ENCODE measurements around the gene HEY2. TPM values are rescaled to one million over a fixed set of nuclear protein-coding genes. Genes with fewer than 3 reads are reported as not detected.
A peak's percentile ranks its signal among the peaks of the same experiment; 100 is the strongest.

Gene HEY2
- total and polyA plus RNA-seq, 10 of the 15 experiments (the other 5 are each of a cell fraction or from before 2014, with no cell fraction given): 0.01 to 0.32 (median 0.08) TPM; not detected in 4

GRCh38 chr6:125780540-125781313 is 31.3 kb downstream of the HEY2 start (continued):
- TF ChIP-seq YBX1 (IDR thresholded peaks at IDR 0.05) (no peak), RAD21 (IDR thresholded peaks at IDR 0.05; ENCODE audit: insufficient read depth, low read depth, low read length) (no peak), JUNB (IDR thresholded peaks at IDR 0.05) (no peak; the same call in 1 of the 2 replicates)

- ATAC-seq: peak; percentile 63
- Histone ChIP-seq H2AFZ (ENCODE audit: control insufficient read depth, low read depth, low read length) (peak overlapping the region; percentile 95), H3K4me2 (ENCODE audit: control insufficient read depth, insufficient read depth) (peak overlapping the region; percentile 93), H3K9ac (ENCODE audit: control insufficient read depth, insufficient read depth, low read length) (peak overlapping the region; percentile 78), H3K36me3 (ENCODE audit: control insufficient read depth in 2 of 2, insufficient read depth in 2 of 2, low read length in 1 of 2) (no peaks in the 10 kb centered on the region), H3K27me3 (replicated peaks in 1 of 2; ENCODE audit: control insufficient read depth in 2 of 2, insufficient read depth in 2 of 2, low read length in 1 of 2) (no peaks in the 10 kb centered on the region), H3K79me2 (ENCODE audit: control insufficient read depth, insufficient read depth, low read length) (peaks cover 1% of the 10 kb centered on the region; the same call in 1 of the 2 replicates), H3K4me1 (ENCODE audit: control insufficient read depth, insufficient read depth, low read length) (peaks cover 4% of the 10 kb centered on the region; the same call in 1 of the 2 replicates), H4K20me1 (ENCODE audit: control insufficient read depth, insufficient read depth) (no peaks in the 10 kb centered on the region), H3K9me3 (replicated peaks; ENCODE audit: control insufficient read depth, insufficient read depth, low read length) (no peaks in the 10 kb centered on the region), H3K4me3 (peak overlapping the region; percentile 73), H3K27ac (ENCODE audit: control insufficient read depth, insufficient read depth) (peak overlapping the region; percentile 91)
- ChIA-PET RAD21 (ENCODE audit: unreplicated experiment) (interaction anchor here (0.6 to 5.0 kb wide), 50 partner anchors 9 to 480 kb away, joined by 3 to 101 read pairs (median 5); partner anchors contain the start of genes HDDC2, HINT3, NCOA7 and TRMT11), SMC1A (ENCODE audit: uncharacterized antibody, unreplicated experiment) (interaction anchor here (0.7 to 9.6 kb wide), 49 partner anchors 11 to 477 kb away, joined by 3 to 179 read pairs (median 6); partner anchors contain the start of genes HINT3, NCOA7 and TRMT11), POLR2A (interaction anchor here (0.6 to 2.4 kb wide), 15 partner anchors 10 to 205 kb away, joined by 3 to 55 read pairs (median 6); partner anchors contain the start of genes HINT3, NCOA7 and TRMT11), CTCF (interaction anchor here (0.7 to 23.8 kb wide), 51 partner anchors 11 to 472 kb away, joined by 3 to 505 read pairs (median 5); partner anchors contain the start of genes HINT3, NCOA7 and TRMT11)
- no peak for DNase-seq (ENCODE audit: low read depth, low spot score)
- intact Hi-C loops (cut with micrococcal nuclease; ENCODE audit: unreplicated experiment): loop anchor here (1.0 to 5.0 kb wide), 2 partner anchors 193 to 206 kb away; partner anchors contain the start of gene TRMT11
- in situ Hi-C loops (cut with MboI): loop anchor here (25.0 kb wide), 1 partner anchor 1506 kb away; no protein-coding TSS in a partner anchor
- TSS peak; percentile 78 for BruUV-seq (replicated peaks)
- WGBS (ENCODE audit: insufficient coverage, insufficient replicate concordance, low lambda C conversion rate, missing lambda C conversion rate): 0% methylated on average over 3 of the region's 3 CpGs
- peak; percentile 61 for FAIRE-seq
- TF ChIP-seq, protein P1, sequence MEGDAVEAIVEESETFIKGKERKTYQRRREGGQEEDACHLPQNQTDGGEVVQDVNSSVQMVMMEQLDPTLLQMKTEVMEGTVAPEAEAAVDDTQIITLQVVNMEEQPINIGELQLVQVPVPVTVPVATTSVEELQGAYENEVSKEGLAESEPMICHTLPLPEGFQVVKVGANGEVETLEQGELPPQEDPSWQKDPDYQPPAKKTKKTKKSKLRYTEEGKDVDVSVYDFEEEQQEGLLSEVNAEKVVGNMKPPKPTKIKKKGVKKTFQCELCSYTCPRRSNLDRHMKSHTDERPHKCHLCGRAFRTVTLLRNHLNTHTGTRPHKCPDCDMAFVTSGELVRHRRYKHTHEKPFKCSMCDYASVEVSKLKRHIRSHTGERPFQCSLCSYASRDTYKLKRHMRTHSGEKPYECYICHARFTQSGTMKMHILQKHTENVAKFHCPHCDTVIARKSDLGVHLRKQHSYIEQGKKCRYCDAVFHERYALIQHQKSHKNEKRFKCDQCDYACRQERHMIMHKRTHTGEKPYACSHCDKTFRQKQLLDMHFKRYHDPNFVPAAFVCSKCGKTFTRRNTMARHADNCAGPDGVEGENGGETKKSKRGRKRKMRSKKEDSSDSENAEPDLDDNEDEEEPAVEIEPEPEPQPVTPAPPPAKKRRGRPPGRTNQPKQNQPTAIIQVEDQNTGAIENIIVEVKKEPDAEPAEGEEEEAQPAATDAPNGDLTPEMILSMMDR (IDR thresholded peaks at IDR 0.05 in 2 of 3, conservative IDR thresholded peaks at IDR 0.05 in 1 of 3; ENCODE audit: control insufficient read depth in 2 of 3, extremely low read depth in 1 of 3, insufficient read depth in 1 of 3, low read depth in 3 of 3, low read length in 3 of 3): peak in 2 of 3 experiments; percentile 5 to 57; a peak in 2 of 6 replicates
- TF ChIP-seq GABPA (IDR thresholded peaks at IDR 0.05; ENCODE audit: low read depth) (0 out of 2 replicates have a peak, but pooled peaks have one; percentile 16), RBBP5 (conservative IDR thresholded peaks at IDR 0.05) (no peak), SMAD1 (IDR thresholded peaks at IDR 0.05; ENCODE audit: low read depth, partially characterized antibody) (no peak), POLR2AphosphoS5 (IDR thresholded peaks at IDR 0.05; ENCODE audit: low read length) (no peak), RUNX3 (IDR thresholded peaks at IDR 0.05; ENCODE audit: low read length) (peak; percentile 53), CHD1 (IDR thresholded peaks at IDR 0.05; ENCODE audit: low read depth, low read length) (no peak), JUND (IDR thresholded peaks at IDR 0.05; ENCODE audit: low read depth, low read length) (no peak), CBX5 (IDR thresholded peaks at IDR 0.05; ENCODE audit: low read depth) (0 out of 2 replicates have a peak, but pooled peaks have one; percentile 4), SMC3 (IDR thresholded peaks at IDR 0.05; ENCODE audit: borderline replicate concordance, low read length) (peak; percentile 37; the same call in 1 of the 2 replicates), WRNIP1 (IDR thresholded peaks at IDR 0.05; ENCODE audit: borderline replicate concordance, low read depth, low read length) (no peak), NFIC (IDR thresholded peaks at IDR 0.05; ENCODE audit: low read depth, low read length) (0 out of 2 replicates have a peak, but pooled peaks have one; percentile 35)
- TF ChIP-seq, protein P2, sequence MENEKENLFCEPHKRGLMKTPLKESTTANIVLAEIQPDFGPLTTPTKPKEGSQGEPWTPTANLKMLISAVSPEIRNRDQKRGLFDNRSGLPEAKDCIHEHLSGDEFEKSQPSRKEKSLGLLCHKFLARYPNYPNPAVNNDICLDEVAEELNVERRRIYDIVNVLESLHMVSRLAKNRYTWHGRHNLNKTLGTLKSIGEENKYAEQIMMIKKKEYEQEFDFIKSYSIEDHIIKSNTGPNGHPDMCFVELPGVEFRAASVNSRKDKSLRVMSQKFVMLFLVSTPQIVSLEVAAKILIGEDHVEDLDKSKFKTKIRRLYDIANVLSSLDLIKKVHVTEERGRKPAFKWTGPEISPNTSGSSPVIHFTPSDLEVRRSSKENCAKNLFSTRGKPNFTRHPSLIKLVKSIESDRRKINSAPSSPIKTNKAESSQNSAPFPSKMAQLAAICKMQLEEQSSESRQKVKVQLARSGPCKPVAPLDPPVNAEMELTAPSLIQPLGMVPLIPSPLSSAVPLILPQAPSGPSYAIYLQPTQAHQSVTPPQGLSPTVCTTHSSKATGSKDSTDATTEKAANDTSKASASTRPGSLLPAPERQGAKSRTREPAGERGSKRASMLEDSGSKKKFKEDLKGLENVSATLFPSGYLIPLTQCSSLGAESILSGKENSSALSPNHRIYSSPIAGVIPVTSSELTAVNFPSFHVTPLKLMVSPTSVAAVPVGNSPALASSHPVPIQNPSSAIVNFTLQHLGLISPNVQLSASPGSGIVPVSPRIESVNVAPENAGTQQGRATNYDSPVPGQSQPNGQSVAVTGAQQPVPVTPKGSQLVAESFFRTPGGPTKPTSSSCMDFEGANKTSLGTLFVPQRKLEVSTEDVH (IDR thresholded peaks at IDR 0.05; ENCODE audit: low read depth, partially characterized antibody): no peak
Measured at GRCh38 chr6:125781314-125781868, 32.0 kb downstream of the HEY2 start.
